IPS DF 4.7 (cell line): Measurements from ENCODE around the gene EPN3.

ENCODE experiments used
- DNase-seq: peaks from one replicate; pipeline ENCODE4 v3.0.0-alpha.2; 2013; ENCODE audit warnings: low spot score; ENCODE audit errors: extremely low read depth

Gene EPN3

DNA sequence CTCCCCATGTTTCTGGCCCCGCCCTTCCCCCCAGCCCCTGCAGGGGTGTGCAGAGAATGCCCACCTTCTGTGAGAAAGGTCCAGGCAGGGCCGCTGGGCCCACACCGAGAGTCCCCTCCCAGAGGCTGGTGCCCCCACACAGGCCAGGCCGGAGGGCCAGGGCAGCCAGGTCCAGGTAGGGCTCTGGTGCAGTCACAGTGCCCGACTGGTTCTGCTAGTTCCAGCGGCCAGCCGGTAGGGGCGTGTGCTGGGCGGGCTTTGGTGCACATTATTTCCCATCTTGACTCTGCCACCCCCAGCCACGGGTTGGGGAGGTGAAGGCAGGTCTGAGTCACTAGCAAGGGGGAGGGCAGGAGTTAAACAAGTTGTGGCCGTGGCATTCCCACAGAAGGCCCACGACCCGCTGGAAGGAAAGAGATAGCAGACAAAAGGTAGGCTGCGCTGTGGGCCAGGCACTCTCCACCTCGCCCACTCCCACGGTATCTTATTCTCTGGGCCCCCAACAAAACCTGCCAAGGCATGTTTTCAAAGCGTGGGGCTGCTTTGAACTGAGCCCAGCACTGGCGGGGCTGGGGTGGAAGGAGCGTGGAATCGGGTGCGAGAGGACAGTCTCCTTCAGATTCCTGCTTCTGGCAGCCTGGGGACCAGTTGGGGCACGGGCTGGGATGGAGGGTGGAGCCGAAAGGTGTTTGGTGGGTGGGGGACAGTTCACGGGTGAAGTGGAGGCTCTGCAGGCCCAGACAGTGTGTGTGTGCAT lies 1.9 kb downstream of the EPN3 start:
- no peak for DNase-seq

DNA sequence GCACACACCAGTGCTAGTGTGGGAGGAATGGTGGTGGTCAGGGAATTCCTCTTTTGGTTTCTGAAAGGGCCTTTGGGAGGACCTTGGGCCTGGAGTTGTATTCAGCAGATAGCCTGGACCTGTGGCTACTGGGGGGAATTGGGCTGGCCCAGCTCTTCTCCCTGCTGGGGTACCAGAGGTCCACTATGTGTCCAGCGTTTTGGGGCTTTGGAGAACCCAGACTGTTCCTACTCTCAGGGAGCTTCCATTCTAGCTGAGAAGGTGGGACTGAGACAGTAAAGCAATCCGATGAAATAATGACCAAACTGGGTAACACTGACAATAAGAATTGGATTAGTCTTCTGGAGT lies 2.4 kb downstream of the EPN3 start:
- no peak for DNase-seq

DNA sequence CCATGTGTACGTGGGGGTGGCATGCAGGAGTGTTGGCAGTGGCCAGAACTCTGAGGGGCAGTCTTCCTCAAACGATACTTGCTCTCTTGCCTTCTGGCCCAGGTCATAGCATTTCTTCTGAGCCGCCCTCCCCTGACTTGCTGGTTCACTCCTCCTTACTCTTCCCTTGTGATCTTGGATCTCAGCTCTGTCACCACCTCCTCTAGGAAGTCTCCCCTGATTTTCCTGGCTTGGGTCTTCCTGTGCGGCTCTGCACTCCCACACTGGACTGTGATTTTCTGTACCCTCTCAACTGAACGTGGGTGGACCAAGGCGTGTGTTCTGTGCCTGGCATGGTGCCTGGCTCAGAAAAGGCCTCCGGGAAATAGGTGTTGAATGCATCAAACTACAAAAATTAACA lies 2.9 kb downstream of the EPN3 start:
- DNase-seq: no peak

DNA sequence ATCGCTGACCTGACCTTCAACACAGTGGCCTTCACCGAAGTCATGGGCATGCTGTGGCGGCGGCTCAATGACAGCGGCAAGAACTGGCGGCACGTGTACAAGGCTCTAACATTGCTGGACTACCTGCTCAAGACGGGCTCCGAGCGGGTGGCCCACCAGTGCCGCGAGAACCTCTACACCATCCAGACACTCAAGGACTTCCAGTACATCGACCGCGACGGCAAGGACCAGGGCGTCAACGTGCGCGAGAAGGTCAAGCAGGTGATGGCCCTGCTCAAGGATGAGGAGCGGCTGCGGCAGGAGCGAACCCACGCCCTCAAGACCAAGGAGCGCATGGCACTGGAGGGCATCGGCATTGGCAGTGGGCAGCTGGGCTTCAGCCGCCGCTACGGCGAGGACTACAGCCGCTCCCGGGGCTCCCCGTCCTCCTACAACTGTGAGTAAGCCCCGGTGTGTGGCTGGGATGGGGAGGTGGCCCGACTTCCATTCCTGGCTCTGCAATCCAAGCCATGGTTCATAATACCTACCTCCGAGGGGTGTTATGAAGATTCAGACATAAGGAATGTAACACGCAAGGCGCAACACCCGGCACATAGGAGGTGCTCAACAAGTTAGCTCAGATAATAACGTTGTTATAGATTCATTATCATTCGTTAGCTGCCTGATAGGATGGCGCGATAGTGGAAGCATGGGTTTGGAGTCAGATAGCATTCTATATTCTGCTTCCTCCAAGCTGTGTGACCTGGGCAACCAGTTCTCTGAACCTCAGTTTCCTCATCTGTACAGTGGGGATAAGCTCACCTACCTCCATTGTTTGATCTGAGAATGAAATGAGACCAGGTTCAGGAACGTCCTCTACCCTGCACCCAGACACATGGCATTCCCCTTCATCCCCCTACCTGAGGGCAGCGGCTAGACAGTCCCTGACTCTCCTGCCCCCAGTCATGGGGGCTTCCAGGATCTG lies 4.4 kb downstream of the EPN3 start:
- DNase-seq: no peak

- no peak for DNase-seq
Observed at GRCh38 chr17:50537721-50538548, 5.4 kb downstream of the EPN3 start.

GRCh38 chr17:50538549-50539410 lies 6.2 kb downstream of the EPN3 start:
- DNase-seq: no peak

- no peak for DNase-seq
Observed at GRCh38 chr17:50539762-50540559, 7.4 kb downstream of the EPN3 start.

GRCh38 chr17:50540560-50541401 lies 8.2 kb downstream of the EPN3 start:
- no peak for DNase-seq

- DNase-seq: no peak
Observed at GRCh38 chr17:50541402-50541715, 8.8 kb downstream of the EPN3 start.

DNA sequence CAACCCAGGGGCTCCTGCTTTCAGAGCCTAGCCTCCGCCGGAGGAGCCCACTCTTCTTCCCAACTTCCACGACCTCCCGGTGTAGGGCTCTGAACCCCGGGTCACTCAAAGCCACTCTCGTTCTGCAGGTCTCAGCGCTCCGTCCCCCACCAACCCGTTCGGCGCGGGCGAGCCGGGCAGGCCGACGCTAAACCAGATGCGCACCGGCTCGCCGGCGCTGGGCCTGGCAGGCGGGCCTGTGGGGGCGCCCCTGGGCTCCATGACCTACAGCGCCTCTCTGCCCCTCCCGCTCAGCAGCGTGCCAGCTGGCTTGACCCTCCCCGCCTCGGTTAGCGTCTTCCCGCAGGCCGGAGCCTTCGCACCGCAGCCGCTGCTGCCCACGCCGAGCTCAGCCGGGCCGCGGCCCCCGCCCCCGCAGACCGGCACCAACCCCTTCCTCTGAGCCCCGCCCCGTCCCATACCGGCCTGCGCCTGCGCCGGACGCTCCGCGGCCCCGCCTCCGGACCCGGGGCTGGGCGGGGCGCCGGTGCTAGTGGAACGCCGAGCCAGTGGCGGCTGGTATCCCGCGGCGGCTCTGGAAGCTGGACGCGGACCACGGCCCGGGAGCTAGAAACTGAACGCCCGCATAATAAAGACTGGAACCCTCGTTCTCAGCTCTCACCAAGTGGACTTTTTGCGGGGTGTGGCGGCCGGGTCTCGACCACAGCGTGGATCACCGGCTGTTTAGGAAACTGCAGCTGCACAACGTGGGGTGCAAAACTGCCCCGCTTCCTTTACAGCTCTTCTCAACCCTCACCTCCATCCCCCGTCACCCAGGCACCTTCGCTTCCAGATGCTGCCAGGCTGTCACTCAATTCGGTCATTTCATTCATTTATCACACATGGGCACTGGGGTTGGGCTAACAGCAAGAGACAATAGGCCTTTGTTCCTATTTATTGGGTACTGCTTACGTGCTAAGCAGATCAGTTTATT lies 9.5 kb downstream of the EPN3 start:
- no peak for DNase-seq

- no peak for DNase-seq
Observed at GRCh38 chr17:50542795-50543774, 10.6 kb downstream of the EPN3 start.

DNA sequence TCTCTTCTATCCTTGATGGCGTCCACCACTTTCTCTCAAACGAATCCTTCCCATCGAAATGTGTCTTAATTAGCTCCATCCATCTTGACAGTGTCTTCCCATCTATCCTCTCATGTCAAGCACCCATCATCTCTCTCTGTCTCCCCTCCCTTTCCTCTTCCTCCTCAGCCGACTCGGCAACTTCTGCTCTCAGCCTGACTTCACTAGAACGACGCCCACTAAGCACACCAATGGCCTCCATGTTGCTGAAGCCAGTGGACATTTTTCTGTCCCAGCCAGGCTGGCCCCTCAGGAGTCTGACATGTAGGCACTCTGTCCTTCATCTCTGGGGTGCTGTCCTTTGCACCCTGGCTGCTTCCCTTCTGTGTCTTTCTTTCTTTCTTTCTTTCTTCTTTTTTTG lies 12.0 kb downstream of the EPN3 start:
- DNase-seq: no peak

DNA sequence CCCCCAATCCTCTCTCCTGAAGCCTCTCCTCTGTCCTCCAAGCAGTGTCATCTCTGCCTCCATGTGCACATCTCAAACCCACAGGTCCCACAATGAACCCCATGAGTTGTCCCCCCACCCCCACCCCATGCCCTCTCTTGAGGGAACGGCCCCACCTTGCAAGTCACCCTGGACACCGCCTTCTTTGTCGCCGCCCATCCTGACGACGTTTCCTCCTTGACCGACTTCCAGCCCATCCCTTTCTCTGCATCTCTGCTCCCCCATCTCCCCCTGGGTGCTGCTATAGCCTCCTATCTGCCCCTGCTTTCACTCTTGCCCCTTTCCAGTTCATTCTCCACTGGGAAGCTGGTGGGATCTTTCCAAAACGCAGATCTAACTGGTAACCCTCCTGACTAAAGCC lies 12.8 kb downstream of the EPN3 start:
- DNase-seq: no peak

DNA sequence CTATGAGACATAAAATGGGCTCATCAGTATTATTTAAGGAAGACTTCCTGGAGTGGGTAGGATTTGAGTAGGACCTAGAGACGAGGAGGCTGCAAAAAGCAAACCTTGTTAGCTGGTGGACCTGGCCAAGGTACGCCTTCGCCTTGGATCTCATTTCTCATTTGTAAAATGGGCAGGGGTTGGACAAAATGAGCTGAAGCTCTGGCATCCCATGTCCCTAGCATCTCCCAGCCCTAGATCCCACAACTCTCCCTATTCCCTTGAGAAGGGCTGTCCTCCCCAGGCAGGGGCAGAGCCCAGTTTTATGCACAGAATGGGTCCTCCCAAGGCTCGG lies 14.1 kb downstream of the EPN3 start:
- no peak for DNase-seq

DNA sequence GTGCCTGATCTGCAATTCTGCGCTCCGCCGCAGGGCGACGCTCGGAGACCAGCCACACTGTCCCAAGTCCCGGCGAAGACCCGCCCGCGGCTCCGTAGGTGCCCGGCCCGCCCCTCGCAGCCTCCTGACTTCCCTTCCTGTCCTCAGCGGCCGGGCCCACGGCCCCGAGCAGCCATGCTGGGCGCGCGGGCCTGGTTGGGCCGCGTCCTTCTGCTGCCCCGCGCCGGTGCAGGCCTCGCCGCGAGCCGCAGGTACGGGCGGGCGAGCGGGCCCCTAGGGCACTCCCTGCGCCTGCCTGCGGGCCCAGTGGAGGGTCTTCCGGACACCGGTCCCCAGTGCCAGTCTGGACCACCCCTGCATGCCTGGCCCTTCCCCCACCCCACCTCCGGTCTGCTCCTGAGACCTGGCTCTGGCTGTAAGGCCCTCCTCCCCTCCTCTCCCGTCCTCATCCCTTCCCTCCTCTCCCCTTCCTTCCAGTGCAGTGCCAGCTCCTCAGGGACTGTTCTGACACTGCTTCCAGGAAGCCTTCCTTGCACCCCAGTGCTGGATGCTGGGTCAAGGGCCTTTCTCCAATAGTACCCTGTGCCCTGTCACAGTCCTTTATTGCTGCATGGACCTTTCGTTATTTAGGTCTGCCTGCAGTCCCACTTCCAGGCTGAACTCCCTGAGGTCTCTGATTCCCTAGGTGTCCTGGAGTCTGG lies 14.7 kb downstream of the EPN3 start, which contains the start of gene SPATA20:
TSS of gene SPATA20 (plus strand) at position 140 of the 701 bp plus-strand sequence. CDS start at position 175, 35 bp downstream.
- DNase-seq: no peak

DNA sequence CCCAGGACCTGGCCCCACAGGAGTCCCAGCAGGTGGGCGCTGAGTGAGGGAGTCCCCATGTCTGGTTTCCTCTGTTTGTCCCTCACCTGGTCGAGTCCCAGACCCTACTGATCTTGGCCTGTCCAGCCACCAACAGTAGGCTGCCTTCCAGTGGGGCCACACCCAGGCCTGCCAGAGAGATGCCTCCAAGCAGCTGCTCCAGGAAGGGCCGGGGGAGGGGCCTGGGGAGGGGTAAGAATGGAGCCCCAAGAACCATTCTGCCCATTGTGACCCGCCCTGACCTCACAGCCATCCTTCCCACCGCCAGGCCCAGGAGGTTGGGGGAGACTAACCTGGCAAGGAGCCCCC lies 15.2 kb downstream of the EPN3 start:
- no peak for DNase-seq
